Measurements from ENCODE around the gene HHATL.

Gene HHATL

GRCh38 chr3:42649006-42649405 lies 53.6 kb downstream of the HHATL start:
- DNase-seq, result no peak

DNA sequence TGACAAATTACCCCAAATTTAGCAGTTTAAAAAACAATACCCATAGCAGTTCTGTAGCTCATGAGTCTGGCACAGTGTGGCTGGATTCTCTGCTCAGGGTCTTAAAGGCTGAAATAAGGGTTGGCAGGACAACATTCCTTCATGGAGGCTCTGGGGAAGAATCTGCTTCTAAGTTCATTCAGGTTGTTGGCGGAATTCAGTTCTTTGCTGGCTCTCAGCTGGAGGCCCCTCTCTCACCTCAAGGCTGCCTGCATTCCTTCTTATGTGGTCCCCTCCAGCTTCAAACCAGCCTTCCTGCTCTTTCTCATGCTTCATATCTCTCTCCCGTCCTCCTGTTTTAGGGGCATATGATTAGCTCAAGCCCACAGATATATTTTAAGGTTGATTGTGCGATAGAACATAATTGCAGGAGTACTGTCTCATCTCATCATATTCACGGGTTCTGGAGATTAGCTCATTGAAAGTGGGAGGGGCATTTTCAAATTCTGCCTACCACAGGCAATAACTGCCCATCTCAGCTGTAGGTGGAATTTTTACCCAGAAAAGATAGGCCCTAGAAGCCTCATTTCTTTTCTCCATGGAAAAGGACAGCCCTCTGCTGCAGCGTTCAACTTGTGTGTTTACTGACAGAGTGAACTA lies 54.7 kb downstream of the HHATL start:
- no peak for DNase-seq

All from NCI-H1105 treated with DMSO at 0.1 percent for 48 hours (cell line).